Measurements from ENCODE around the gene AXIN2.

The AXIN2 gene

GRCh38 chr17:65583921-65584603, 22.6 kb upstream of the AXIN2 start:
- no peak for DNase-seq (ENCODE audit: low spot score)

GRCh38 chr17:65576939-65577338, 15.5 kb upstream of the AXIN2 start:
- DNase-seq (ENCODE audit: low spot score): no peak

GRCh38 chr17:65573282-65573602, 11.8 kb upstream of the AXIN2 start:
- no peak for DNase-seq (ENCODE audit: low spot score)

- no peak for DNase-seq (ENCODE audit: low spot score)
Measured at GRCh38 chr17:65572581-65573281, 11.3 kb upstream of the AXIN2 start.

GRCh38 chr17:65572186-65572580, 10.7 kb upstream of the AXIN2 start:
- no peak for DNase-seq (ENCODE audit: low spot score)

GRCh38 chr17:65568918-65569317, 7.5 kb upstream of the AXIN2 start:
- DNase-seq (ENCODE audit: low spot score): no peak

GRCh38 chr17:65567566-65567965, 6.1 kb upstream of the AXIN2 start:
- no peak for DNase-seq (ENCODE audit: low spot score)

GRCh38 chr17:65565559-65565958, 4.1 kb upstream of the AXIN2 start:
- no peak for DNase-seq (ENCODE audit: low spot score)

GRCh38 chr17:65564793-65565192, 3.3 kb upstream of the AXIN2 start:
- no peak for DNase-seq (ENCODE audit: low spot score)

GRCh38 chr17:65562206-65562531, 721 bp upstream of the AXIN2 start:
- no peak for DNase-seq (ENCODE audit: low spot score)

GRCh38 chr17:65560628-65561451, 608 bp downstream of the AXIN2 start:
- DNase-seq (ENCODE audit: low spot score): peak; percentile 63

- DNase-seq (ENCODE audit: low spot score): no peak
Measured at GRCh38 chr17:65559804-65560627, 1.4 kb downstream of the AXIN2 start.

GRCh38 chr17:65559461-65559803, 2.0 kb downstream of the AXIN2 start:
- no peak for DNase-seq (ENCODE audit: low spot score)

GRCh38 chr17:65558683-65559460, 2.6 kb downstream of the AXIN2 start:
- no peak for DNase-seq (ENCODE audit: low spot score)

- DNase-seq (ENCODE audit: low spot score): no peak
Measured at GRCh38 chr17:65558311-65558682, 3.2 kb downstream of the AXIN2 start.

GRCh38 chr17:65557349-65558310, 3.8 kb downstream of the AXIN2 start:
- DNase-seq (ENCODE audit: low spot score): peak; percentile 18

GRCh38 chr17:65556910-65557348, 4.5 kb downstream of the AXIN2 start:
- no peak for DNase-seq (ENCODE audit: low spot score)

GRCh38 chr17:65556014-65556909, 5.2 kb downstream of the AXIN2 start:
- DNase-seq (ENCODE audit: low spot score): peak; percentile 61

- no peak for DNase-seq (ENCODE audit: low spot score)
Measured at GRCh38 chr17:65554553-65555223, 6.8 kb downstream of the AXIN2 start.
